HL-60 (cell line): ENCODE results near the gene MAP4.

Source experiments
- POLR2AphosphoS5 ChIP-seq: IDR thresholded peaks from 2 replicates; pipeline ENCODE4 v1.6.1; 2012; ENCODE audit warnings: low read depth
- TF ChIP-seq, protein P1 (sequence below): IDR thresholded peaks from one replicate; pipeline ENCODE4 v1.5.1; 2011; ENCODE audit warnings: low read length, control low read depth, inconsistent platforms; ENCODE audit not compliant: insufficient read depth
- TF ChIP-seq, protein P2 (sequence below): IDR thresholded peaks from 2 replicates; pipeline ENCODE4 v1.6.1; 2012; ENCODE audit warnings: low read depth; ENCODE audit not compliant: insufficient replicate concordance

- TF ChIP-seq, protein P1, sequence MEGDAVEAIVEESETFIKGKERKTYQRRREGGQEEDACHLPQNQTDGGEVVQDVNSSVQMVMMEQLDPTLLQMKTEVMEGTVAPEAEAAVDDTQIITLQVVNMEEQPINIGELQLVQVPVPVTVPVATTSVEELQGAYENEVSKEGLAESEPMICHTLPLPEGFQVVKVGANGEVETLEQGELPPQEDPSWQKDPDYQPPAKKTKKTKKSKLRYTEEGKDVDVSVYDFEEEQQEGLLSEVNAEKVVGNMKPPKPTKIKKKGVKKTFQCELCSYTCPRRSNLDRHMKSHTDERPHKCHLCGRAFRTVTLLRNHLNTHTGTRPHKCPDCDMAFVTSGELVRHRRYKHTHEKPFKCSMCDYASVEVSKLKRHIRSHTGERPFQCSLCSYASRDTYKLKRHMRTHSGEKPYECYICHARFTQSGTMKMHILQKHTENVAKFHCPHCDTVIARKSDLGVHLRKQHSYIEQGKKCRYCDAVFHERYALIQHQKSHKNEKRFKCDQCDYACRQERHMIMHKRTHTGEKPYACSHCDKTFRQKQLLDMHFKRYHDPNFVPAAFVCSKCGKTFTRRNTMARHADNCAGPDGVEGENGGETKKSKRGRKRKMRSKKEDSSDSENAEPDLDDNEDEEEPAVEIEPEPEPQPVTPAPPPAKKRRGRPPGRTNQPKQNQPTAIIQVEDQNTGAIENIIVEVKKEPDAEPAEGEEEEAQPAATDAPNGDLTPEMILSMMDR, result no peak
- TF ChIP-seq, protein P2, sequence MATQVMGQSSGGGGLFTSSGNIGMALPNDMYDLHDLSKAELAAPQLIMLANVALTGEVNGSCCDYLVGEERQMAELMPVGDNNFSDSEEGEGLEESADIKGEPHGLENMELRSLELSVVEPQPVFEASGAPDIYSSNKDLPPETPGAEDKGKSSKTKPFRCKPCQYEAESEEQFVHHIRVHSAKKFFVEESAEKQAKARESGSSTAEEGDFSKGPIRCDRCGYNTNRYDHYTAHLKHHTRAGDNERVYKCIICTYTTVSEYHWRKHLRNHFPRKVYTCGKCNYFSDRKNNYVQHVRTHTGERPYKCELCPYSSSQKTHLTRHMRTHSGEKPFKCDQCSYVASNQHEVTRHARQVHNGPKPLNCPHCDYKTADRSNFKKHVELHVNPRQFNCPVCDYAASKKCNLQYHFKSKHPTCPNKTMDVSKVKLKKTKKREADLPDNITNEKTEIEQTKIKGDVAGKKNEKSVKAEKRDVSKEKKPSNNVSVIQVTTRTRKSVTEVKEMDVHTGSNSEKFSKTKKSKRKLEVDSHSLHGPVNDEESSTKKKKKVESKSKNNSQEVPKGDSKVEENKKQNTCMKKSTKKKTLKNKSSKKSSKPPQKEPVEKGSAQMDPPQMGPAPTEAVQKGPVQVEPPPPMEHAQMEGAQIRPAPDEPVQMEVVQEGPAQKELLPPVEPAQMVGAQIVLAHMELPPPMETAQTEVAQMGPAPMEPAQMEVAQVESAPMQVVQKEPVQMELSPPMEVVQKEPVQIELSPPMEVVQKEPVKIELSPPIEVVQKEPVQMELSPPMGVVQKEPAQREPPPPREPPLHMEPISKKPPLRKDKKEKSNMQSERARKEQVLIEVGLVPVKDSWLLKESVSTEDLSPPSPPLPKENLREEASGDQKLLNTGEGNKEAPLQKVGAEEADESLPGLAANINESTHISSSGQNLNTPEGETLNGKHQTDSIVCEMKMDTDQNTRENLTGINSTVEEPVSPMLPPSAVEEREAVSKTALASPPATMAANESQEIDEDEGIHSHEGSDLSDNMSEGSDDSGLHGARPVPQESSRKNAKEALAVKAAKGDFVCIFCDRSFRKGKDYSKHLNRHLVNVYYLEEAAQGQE, result no peak
- no peak for TF ChIP-seq POLR2AphosphoS5
These were observed 138.5 kb downstream of the MAP4 start for GRCh38 chr3:47877719-47878118.
